ENCODE data around the gene PAK6. TPM values are rescaled to one million over a fixed set of nuclear protein-coding genes. Genes with fewer than 3 reads are reported as not detected.

Gene PAK6
- total RNA-seq, 4 donors from 2014 or later = 2.3 to 5.0 (median 3.3) TPM; not detected in 1

- Histone ChIP-seq H3K4me3 (peak overlapping the region; percentile 17 to 35), H3K4me1 (no peaks in the 10 kb centered on the region), H3K9me3 (no peaks in the 10 kb centered on the region), H3K27ac (peak overlapping the region; percentile 70 to 76), H3K27me3 (no peaks in the 10 kb centered on the region), H3K36me3 (no peaks in the 10 kb centered on the region)
- intact Hi-C loops (cut with DNase I; ENCODE audit: low total_unique reads) = no loop called here
- no peak for DNase-seq
- no peak for TF ChIP-seq CTCF (IDR thresholded peaks at IDR 0.05)
- TF ChIP-seq POLR2A (IDR thresholded peaks at IDR 0.05) = no peak
These were observed 83.8 kb downstream of the PAK6 start for GRCh38 chr15:40322531-40323238.

DNA sequence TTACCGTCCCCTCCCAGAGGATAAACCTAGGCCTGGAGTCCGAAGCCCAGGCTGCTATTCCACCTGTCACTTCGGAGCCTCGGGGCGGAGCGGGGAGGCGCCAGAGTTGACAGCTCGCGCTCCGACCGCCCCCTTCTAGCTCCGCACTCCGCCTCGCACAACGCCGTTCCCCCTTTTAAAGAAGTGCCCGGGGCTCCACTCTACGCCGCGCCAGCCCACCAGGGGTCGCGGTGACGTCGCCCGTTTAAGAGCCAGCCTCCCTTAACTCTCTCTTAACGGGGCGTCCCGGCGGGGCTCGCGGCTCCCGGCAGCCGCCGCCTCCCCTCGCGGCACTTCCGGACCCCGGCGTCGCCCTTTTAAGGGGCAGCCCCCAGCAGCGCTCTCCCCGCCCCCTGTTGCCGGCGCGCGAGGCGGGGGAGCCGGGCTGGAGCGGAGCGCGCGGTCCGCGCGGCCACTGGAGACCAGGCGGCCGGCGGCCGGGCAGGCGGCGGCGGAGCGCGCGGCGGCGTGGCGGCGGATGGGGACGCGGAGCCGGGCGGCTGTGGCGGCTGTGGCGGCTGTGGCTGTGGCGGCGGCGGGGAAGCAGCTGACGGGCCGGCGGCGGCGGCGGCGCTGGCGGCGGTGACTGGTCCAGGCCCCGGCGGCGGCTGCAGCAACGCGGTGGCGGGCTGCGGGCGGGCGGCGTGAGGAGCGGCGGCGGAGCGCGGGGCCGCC lies 84.5 kb downstream of the PAK6 start, which contains the start of gene INAFM2:
Gene INAFM2, plus strand, starts transcription at position 454 of the 714 bp plus-strand sequence. CDS start 364 bp downstream, outside the sequence.
- intact Hi-C loops (cut with DNase I; ENCODE audit: low total_unique reads) = no loop called here
- no peaks in the 10 kb centered on the region for H3K9me3 ChIP-seq
- no peaks in the 10 kb centered on the region for H3K27me3 ChIP-seq
- no peaks in the 10 kb centered on the region for H3K36me3 ChIP-seq
- H3K4me1 ChIP-seq = no peaks in the 10 kb centered on the region
- TF ChIP-seq CTCF (IDR thresholded peaks at IDR 0.05) (peak; percentile 44 to 87 (median 74)), POLR2A (IDR thresholded peaks at IDR 0.05) (peak in 1 of 2 donors; percentile 46)
- DNase-seq = peak; percentile 84 to 92
- peak within 1 kb of the TSS; percentile 42 to 59 for H3K4me3 ChIP-seq
- H3K27ac ChIP-seq = peak within 1 kb of the TSS; percentile 70 to 82

- DNase-seq = no peak
- H3K4me1 ChIP-seq = no peaks in the 10 kb centered on the region
These were observed 85.4 kb downstream of the PAK6 start for GRCh38 chr15:40323953-40324937.

DNA sequence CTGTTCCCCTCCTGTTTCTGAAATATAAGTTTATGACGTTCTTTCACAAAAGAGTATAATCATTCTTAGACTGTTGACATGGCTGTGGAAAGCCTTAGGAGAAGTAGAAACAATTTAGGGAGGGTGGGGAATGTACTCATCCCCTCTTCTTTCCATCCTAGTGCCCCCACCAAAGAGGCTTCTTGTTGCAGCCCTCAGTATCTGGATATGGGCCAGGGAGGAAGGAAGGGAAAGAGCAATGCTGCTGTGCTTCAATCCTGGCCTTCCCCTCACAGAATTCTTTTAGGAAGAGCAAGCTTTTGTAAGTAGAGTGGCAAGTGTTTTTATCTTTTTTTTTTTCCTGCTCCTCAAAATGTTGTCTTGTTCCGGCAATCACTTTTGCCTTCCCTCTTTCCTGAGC lies 86.3 kb downstream of the PAK6 start:
- no peaks in the 10 kb centered on the region for H3K36me3 ChIP-seq
- H3K4me3 ChIP-seq = peak overlapping the region; percentile 42 to 59
- H3K9me3 ChIP-seq = no peaks in the 10 kb centered on the region
- no peak for DNase-seq
- intact Hi-C loops (cut with DNase I; ENCODE audit: low total_unique reads) = no loop called here
- no peak for TF ChIP-seq CTCF (IDR thresholded peaks at IDR 0.05)
- TF ChIP-seq POLR2A (IDR thresholded peaks at IDR 0.05) = no peak
- H3K27me3 ChIP-seq = no peaks in the 10 kb centered on the region
- H3K4me1 ChIP-seq = peaks cover 0 to 3% of the 10 kb centered on the region in 2 donors
- H3K27ac ChIP-seq = no peak overlapping the region

More at GRCh38 chr15:40323953-40324937, 85.4 kb downstream of the PAK6 start:
- Histone ChIP-seq H3K4me3 (peak overlapping the region; percentile 42 to 59), H3K9me3 (no peaks in the 10 kb centered on the region), H3K27ac (peak overlapping the region; percentile 70 to 82), H3K36me3 (no peaks in the 10 kb centered on the region), H3K27me3 (no peaks in the 10 kb centered on the region)
- TF ChIP-seq POLR2A (IDR thresholded peaks at IDR 0.05) (no peak), CTCF (IDR thresholded peaks at IDR 0.05) (no peak)
- intact Hi-C loops (cut with DNase I; ENCODE audit: low total_unique reads) = no loop called here
